ENCODE results near the gene EIF4E2.

DNA sequence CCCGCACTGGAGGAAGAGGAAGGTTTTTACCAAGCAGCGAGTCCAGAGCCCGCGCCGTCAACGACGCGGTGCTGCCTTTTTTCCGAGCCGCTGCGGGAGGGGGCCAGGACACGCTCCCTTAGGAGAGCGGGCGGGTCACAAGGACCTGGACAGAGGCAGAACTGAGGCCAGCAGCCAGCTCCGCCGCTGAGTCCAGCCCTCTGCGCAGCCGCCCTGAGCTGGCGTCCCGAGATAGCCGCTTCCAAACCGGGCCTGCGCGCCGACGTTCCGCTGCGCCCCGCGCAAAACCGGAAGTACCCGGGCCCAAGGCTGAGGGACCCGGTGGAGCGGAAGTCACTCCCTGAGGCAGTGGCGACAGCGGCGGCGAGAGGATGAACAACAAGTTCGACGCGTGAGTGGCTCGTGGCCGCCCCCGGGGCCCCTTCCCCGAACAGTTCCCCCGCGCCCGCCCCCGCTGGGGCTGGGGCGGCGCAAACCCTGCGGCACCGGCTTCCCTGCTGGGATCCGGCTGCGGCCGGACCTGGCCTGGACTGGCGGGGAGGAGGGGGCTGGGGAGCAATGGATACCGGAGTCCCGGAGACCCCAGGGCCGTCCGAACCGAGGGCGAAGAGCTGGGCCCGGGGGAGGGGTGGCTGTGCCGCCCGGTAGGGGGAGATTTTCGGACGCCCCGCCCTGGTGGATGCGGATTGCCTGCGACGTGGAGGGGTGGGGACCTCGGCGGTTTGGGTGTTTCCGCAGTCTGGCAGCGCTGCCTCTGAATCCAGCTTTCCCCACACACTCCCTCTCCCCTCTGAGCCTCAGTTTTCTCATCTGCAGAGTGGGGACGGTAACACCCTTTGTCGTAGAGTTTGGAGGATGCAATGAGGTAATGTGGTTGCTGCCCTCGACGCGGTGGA lies at the start of gene EIF4E2, which contains the start of gene TIGD1:
- TF ChIP-seq, protein P1, sequence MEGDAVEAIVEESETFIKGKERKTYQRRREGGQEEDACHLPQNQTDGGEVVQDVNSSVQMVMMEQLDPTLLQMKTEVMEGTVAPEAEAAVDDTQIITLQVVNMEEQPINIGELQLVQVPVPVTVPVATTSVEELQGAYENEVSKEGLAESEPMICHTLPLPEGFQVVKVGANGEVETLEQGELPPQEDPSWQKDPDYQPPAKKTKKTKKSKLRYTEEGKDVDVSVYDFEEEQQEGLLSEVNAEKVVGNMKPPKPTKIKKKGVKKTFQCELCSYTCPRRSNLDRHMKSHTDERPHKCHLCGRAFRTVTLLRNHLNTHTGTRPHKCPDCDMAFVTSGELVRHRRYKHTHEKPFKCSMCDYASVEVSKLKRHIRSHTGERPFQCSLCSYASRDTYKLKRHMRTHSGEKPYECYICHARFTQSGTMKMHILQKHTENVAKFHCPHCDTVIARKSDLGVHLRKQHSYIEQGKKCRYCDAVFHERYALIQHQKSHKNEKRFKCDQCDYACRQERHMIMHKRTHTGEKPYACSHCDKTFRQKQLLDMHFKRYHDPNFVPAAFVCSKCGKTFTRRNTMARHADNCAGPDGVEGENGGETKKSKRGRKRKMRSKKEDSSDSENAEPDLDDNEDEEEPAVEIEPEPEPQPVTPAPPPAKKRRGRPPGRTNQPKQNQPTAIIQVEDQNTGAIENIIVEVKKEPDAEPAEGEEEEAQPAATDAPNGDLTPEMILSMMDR (IDR thresholded peaks at IDR 0.05; ENCODE audit: low read depth, low read length): no peak
- no peak for TF ChIP-seq EZH2phosphoT487 (IDR thresholded peaks at IDR 0.05; ENCODE audit: low read depth)

Measured in OCI-LY3 (cell line).